Stimulated activated CD4-positive, alpha-beta T cell treated with anti-CD3 and anti-CD28 coated beads, TNF-alpha, amount 100 ng/mL, for 4 hours (primary cell): ENCODE data around the gene ZCWPW1.
"Not testable (repeated sequence)": the region's sequence is repeated elsewhere in the genome, so short reads cannot be mapped to it uniquely, and the experiment has no call there.

Experiments used
- DNase-seq, 3 experiments: peaks; one replicate each; pipeline ENCODE4 v3.0.0-alpha.2; 2020; ENCODE audit warnings: low read depth in 3 of 3

ZCWPW1 gene

DNA sequence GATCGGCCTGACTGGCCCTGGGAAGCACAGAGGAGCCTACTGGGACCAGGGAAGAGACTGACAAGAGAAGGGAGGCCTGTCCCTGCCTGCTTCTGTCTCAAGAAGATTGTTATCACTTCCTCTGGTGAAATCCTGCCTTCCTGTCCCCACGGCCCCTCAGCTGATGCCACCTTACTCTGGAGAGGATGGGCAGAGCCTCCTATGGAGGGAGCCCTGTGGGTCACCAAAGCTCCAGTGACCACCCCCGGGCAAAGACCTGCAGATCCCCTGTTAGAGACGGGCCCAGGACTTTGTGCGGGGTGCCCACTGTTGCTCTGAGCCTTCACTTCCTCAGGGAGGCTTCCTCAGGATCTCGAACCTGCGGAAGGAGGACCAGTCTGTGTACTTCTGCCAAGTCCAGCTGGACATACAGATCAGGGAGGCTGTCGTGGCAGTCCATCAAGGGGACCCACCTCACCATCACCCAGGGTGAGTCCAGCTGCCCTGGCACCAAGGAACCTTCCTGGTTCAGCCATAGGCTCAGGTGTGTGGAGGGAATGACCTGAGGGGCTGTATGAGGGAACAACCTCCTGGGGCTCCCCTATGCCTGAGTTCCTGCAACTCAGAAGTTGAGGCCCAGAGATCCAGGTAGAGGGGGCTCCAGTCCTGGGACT lies 72.0 kb downstream of the ZCWPW1 start:
- DNase-seq: no peak

DNA sequence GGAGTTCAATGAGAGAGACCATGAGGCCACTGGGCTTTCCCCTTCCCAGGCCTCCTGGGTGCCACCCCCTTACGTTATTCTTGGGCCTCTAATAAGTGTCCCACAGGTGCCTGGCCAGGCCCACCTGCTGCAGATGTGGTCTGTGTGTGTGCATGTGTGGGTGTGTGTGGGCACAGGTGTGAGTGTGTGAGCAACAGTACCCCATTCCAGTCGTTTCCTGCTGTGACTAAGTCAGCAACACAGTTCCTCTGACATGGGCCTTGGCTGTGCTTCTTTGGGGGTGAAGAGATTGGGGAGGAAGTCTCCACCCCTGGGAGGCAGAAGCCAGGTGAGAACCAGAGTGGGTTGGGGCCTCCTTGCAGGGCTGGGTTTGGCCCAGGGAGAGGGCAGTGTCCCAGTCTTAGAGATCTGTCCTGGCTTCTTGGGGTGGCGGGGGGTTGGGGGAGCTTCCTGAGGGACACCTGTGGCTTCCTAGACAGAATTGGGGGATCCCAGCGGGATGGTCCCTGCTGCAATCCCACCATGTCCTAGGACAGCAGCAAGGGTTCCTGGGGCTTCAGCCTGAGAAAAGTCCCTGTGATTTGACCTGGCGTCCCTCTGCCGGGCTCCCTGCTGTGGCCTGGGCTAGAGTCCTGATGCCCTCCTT lies 74.7 kb downstream of the ZCWPW1 start:
- peak in 2 of 3 experiments; percentile 17 to 32 for DNase-seq

DNA sequence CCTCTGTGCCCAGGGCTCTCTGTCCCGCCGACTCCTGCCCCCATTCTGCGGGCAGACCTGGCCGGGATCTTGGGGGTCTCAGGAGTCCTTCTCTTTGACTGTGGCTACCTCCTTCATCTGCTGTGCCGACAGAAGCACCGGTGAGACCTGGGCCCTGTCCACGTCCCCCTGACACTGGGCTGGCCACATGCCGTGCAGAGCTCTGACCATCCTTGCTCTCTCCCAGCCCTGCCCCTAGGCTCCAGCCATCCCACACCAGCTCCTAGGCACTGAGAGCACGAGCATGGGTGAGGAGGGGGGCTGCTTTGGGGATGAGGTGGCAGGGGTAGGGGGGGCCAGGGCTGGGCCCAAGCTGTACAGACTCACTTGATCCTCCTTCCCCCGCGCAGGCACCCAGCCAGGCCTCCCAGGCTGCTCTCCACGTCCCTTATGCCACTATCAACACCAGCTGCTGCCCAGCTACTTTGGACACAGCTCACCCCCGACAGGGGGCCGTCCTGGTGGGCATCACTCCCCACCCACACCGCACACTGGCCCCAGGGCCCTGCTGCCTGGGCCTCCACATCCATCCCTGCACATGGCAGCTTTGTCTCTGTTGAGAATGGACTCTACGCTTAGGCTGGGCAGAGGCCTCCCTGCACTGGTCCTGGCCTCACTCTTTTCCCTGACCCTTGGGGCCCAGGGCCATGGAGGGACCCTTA lies 75.4 kb downstream of the ZCWPW1 start:
- no peak for DNase-seq

DNA sequence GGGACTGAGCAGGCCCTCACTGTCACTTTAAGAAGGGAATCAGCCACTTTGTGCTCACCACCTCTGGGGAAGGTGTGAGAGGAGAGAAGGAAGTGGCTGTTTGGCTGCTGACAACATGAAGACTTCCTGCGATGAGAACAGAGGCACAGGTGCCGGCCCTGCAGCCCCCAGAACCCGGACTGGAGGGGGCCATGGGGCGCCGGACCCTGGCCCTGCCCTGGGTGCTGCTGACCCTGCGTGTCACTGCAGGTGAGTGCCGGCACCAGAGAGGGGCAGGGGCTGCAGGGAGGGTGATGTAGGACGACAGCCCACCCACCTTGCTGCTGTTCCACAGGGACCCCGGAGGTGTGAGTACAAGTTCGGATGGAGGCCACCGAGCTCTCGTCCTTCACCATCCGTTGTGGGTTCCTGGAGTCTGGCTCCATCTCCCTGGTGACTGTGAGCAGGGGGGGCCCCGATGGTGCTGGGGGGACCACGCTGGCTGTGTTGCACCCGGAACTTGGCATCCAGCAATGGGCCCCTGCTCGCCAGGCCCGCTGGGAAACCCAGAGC lies 76.2 kb downstream of the ZCWPW1 start:
- not testable (repeated sequence) for DNase-seq

DNA sequence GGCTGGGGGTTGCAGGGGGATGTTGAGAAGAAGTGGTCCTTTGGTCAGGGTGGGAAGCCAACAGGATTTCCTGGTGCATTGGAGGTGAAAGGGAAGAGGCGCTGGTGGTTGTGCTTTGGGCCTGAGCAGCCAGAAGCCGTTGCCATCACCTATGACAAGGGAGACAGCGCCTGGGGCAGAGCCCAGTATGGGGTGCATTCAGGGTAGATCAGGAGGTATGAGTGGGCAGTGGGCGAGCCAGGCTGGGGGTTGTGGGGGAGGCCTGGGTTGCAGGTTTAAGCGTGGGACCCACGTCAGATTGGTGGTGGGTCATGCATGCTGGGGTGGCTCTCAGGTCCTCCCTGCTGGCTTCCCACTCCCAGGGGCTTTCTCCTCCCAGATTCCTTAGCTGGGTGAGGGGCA lies 76.8 kb downstream of the ZCWPW1 start:
- no peak for DNase-seq
